Dermis microvascular lymphatic vessel endothelial cell (primary cell): ENCODE data around the gene CGN. TPM values are rescaled to one million over a fixed set of nuclear protein-coding genes. Genes with fewer than 3 reads are reported as not detected.

Experiments used
- DNase-seq, 2 donors: peaks; one replicate each; pipeline versions ENCODE4 v3.0.0 to v3.0.0-alpha.2; 2010; ENCODE audit warnings: low read depth in 2 of 2
- total RNA-seq: library from RNA; depleted of rRNA; stranded (reverse); fragments of >200 nt; gene quantifications from 2 replicates; pipeline ENCODE4 v1.2.1, GENCODE V29; 2014

The CGN gene
- total RNA-seq, 1 donor from 2014 or later, result 0.13 TPM

GRCh38 chr1:151524736-151525135 is 13.5 kb downstream of the CGN start:
- DNase-seq, result no peak

DNA sequence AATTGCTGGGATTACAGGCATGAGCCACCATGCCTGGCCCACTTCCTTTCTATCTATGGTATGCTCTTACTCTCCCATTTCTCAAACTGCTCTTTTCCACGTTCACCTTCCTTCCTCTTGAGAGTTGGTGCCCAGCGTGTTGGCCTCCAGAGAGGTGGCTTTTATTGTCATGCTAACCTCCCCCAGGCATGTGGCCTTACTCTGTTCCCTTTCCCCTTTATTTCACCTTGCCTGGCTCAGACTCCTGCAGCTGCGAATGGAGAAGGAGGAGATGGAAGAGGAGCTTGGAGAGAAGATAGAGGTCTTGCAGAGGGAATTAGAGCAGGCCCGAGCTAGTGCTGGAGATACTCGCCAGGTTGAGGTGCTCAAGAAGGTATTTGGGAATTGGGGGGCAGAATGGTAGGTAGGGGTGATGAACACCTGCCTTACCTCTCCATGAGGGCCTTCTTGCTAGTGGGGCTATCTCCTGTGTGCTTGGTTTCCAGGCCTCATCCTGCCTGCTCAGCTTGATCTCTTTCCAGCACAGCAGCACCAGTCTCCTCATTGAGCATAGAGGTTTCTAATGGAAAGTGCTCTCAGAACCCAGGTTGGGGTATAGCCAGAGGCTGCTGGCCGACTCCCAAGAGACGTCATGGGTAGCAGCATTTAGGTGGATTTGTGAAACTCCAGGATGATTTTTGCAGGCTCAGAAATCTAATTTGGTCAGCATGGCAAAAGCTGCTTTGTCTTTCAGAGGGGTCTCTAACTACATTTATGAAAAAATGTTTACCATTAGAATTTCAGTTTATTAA is 15.7 kb downstream of the CGN start:
- DNase-seq, result no peak

DNA sequence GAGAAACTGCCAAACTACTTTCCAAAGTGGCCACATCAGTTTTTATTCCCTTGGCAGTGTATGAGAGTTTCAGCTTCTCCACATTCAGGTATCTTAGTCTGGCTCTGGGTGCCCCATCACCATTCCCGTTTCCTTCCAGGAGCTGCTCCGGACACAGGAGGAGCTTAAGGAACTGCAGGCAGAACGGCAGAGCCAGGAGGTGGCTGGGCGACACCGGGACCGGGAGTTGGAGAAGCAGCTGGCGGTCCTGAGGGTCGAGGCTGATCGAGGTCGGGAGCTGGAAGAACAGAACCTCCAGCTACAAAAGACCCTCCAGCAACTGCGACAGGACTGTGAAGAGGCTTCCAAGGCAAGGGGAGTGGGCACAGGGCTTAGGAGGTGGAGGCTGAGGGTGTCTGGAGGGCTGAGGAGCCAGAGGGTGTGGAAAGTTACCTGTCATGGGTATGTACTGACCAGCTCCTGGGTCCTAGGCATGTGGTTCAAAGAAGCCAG is 18.1 kb downstream of the CGN start:
- DNase-seq, result no peak

GRCh38 chr1:151529781-151530180 is 18.6 kb downstream of the CGN start:
- DNase-seq, result no peak

DNA sequence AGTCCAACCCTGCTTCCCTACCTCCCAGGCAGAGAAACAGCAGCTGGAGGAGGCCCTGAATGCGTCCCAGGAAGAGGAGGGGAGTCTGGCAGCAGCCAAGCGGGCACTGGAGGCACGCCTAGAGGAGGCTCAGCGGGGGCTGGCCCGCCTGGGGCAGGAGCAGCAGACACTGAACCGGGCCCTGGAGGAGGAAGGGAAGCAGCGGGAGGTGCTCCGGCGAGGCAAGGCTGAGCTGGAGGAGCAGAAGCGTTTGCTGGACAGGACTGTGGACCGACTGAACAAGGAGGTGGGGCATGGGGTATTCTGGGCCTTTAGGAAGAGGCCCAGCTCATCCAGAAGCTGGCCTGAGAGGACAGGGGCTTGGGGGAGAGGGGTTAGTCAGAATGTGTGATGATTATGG is 19.3 kb downstream of the CGN start:
- no peak for DNase-seq

GRCh38 chr1:151533870-151534269 is 22.7 kb downstream of the CGN start:
- no peak for DNase-seq

GRCh38 chr1:151534662-151535278 is 23.6 kb downstream of the CGN start:
- peak; percentile 35 to 59 for DNase-seq

DNA sequence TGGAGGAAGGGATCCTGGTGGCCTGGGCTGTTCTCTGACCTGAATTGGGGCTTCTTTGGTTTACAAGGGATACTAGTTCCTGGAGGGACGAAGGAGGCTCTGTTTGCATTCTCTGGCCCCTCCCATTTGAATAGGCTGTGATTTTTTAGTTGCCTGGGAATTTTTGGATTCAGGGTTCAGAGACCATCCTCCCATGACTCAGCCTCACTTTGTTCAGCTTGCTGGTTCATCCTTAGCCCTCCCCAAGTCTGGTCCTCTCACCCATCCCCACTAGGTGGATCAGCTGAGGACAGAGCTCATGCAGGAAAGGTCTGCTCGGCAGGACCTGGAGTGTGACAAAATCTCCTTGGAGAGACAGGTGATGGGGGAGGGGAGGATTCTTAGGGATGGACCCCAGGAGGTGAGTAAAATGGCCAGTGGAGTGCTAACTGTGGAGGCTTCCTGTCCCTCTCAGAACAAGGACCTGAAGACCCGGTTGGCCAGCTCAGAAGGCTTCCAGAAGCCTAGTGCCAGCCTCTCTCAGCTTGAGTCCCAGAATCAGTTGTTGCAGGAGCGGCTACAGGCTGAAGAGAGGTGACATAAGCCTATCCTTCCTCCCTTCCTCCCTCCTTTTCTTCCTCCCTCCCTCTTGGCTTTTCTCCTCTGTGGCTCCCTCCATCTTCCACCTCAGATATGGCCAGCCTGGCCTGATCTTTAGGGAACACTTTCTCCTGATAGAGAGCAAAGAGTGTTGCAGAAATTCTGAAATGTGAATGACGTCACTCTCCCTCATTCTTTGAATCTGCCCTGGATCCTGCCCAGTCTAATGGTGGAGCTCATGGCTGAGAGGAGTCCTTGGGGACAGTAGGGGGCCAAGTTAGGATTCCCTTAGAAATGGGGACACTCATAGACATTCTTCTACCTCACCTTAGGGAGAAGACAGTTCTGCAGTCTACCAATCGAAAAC is 24.4 kb downstream of the CGN start:
- DNase-seq, result no peak

GRCh38 chr1:151536499-151536898 is 25.3 kb downstream of the CGN start:
- no peak for DNase-seq

DNA sequence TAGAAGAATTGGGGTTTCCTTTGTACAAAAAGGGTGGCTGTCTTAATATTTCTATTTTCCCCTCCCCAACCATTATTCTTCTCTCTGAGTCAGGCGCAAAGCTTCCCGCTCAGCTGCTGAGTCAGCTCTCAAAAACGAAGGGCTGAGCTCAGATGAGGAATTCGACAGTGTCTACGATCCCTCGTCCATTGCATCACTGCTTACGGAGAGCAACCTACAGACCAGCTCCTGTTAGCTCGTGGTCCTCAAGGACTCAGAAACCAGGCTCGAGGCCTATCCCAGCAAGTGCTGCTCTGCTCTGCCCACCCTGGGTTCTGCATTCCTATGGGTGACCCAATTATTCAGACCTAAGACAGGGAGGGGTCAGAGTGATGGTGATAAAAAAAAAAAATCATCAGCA is 25.9 kb downstream of the CGN start:
- DNase-seq, result peak in 1 of 2 donors; percentile 35

GRCh38 chr1:151539321-151540020 is 28.3 kb downstream of the CGN start:
- peak; percentile 25 to 82 for DNase-seq

- DNase-seq, result peak; percentile 73 to 92
These were observed 29.1 kb downstream of the CGN start, which contains the start of gene TUFT1 for GRCh38 chr1:151540021-151540981. TUFT1 (plus strand) TSS chr1:151540309; CDS start chr1:151540367, 58 bp downstream.

GRCh38 chr1:151540982-151541377 is 29.8 kb downstream of the CGN start:
- DNase-seq, result peak in 1 of 2 donors; percentile 13

- no peak for DNase-seq
These were observed 30.6 kb downstream of the CGN start for GRCh38 chr1:151541752-151542151.

- no peak for DNase-seq
These were observed 31.5 kb downstream of the CGN start for GRCh38 chr1:151542710-151543129.

- no peak for DNase-seq
These were observed 34.4 kb downstream of the CGN start for GRCh38 chr1:151545542-151545941.

- no peak for DNase-seq
These were observed 35.1 kb downstream of the CGN start for GRCh38 chr1:151546011-151546925.

DNA sequence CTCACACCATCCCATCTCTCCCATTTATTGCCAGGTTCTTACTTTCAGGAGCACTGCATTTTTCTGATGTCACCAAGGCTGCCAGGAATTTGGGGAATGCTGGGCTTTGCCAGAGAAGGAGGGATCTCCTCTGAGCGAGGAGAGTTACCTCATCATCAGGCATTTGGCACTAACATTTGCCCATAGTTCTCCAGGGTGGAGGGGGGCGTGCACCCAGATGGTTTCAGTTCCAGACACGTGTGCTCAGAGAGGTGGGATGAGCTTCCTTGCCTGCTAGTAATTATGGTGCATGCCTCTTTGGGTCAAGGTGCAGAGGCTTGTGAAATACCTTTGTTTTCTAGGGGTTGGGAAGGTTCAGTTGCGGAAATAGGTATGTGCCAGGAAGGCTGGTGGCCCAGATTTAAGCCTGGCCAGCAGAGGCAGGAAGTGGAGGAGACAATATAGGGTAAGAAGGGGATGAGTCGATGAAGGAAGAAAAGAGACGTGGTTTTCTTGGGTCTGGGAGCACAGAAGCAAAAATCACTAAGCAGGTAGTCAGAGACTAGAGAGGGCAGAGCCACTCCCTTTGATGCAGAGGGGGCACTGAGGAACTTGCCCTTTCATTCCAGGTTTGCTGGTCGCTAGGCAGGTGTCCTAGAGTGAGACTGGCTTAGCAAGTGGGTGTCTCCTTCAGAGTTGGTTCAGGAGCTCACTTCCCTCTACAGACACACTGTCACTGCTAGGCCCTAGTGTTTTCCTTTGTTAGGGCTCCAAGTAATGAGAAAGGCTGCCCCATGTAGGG is 36.1 kb downstream of the CGN start:
- DNase-seq, result peak; percentile 71 to 79
